SK-N-MC (cell line): ENCODE data around the gene LAPTM5.
A peak's percentile ranks its signal among the peaks of the same experiment; 100 is the strongest.

Experiments
- DNase-seq: peaks from one replicate; pipeline ENCODE4 v3.0.0-alpha.2; 2011; ENCODE audit warnings: low read depth, low spot score
- H3K27ac ChIP-seq: fragments of 200-600 bp; sonication (generic); 2 replicates; pipeline ENCODE4 v1.5.1; 2016; ENCODE audit warnings: mixed run types
- H3K36me3 ChIP-seq: fragments of 200-600 bp; sonication (generic); 2 replicates; pipeline ENCODE4 v1.6.1; 2017; ENCODE audit warnings: antibody characterized with exemption, low read length, mixed read lengths; ENCODE audit not compliant: insufficient read depth
- H3K4me3 ChIP-seq: fragments of 200-600 bp; sonication (generic); 2 replicates; pipeline ENCODE4 v1.5.1; 2016
- H3K9ac ChIP-seq: fragments of 200-600 bp; sonication (generic); 2 replicates; pipeline ENCODE4 v1.8.0; 2017; ENCODE audit warnings: mixed run types, mixed read lengths; ENCODE audit not compliant: insufficient read length
- H3K9me3 ChIP-seq: fragments of 200-600 bp; sonication (generic); 2 replicates; pipeline ENCODE4 v1.6.1; 2017; ENCODE audit warnings: low read depth, mild to moderate bottlenecking, antibody characterized with exemption, low read length, moderate library complexity, mixed read lengths
- EZH2 ChIP-seq: fragments of 200-600 bp; sonication (generic); IDR thresholded peaks from one replicate; pipeline ENCODE4 v1.6.1; 2017; ENCODE audit warnings: antibody characterized with exemption
- FOXP2 ChIP-seq: optimal IDR thresholded peaks from 2 replicates; pipeline ENCODE3; 2011; ENCODE audit warnings: mild to moderate bottlenecking, moderate library complexity; ENCODE audit not compliant: insufficient read depth; ENCODE audit errors: extremely low read length, control extremely low read depth
- POLR2AphosphoS5 ChIP-seq: IDR thresholded peaks from 2 replicates; pipeline ENCODE4 v1.6.1; 2012; ENCODE audit warnings: mild to moderate bottlenecking, low read depth, low read length, borderline replicate concordance

Gene LAPTM5

GRCh38 chr1:30721812-30722537, 35.6 kb downstream of the LAPTM5 start:
- no peak overlapping the region for H3K4me3 ChIP-seq
- TF ChIP-seq POLR2AphosphoS5, result no peak
- no peak for TF ChIP-seq EZH2
- TF ChIP-seq FOXP2, result no peak
- H3K9me3 ChIP-seq, result no peaks in the 10 kb centered on the region
- H3K9ac ChIP-seq, result no peak overlapping the region
- H3K27ac ChIP-seq, result no peak overlapping the region
- no peak for DNase-seq
- no peaks in the 10 kb centered on the region for H3K36me3 ChIP-seq

GRCh38 chr1:30721341-30721793, 36.2 kb downstream of the LAPTM5 start:
- Histone ChIP-seq H3K9me3 (no peaks in the 10 kb centered on the region), H3K9ac (no peak overlapping the region), H3K36me3 (no peaks in the 10 kb centered on the region), H3K4me3 (no peak overlapping the region), H3K27ac (no peak overlapping the region)
- no peak for TF ChIP-seq POLR2AphosphoS5
- TF ChIP-seq FOXP2, result no peak
- no peak for TF ChIP-seq EZH2
- DNase-seq, result no peak

- no peak overlapping the region for H3K27ac ChIP-seq
- no peak for DNase-seq
- H3K4me3 ChIP-seq, result no peak overlapping the region
- H3K9me3 ChIP-seq, result no peaks in the 10 kb centered on the region
- no peak overlapping the region for H3K9ac ChIP-seq
- no peaks in the 10 kb centered on the region for H3K36me3 ChIP-seq
- TF ChIP-seq FOXP2 (no peak), EZH2 (no peak), POLR2AphosphoS5 (no peak)
Observed at GRCh38 chr1:30720271-30721223, 37.0 kb downstream of the LAPTM5 start.

GRCh38 chr1:30719406-30720270, 37.9 kb downstream of the LAPTM5 start:
- no peak for DNase-seq
- H3K36me3 ChIP-seq, result no peaks in the 10 kb centered on the region
- no peaks in the 10 kb centered on the region for H3K9me3 ChIP-seq
- peak overlapping the region; percentile 91 for H3K4me3 ChIP-seq
- TF ChIP-seq EZH2, result no peak
- TF ChIP-seq FOXP2, result no peak
- no peak for TF ChIP-seq POLR2AphosphoS5
- H3K9ac ChIP-seq, result no peak overlapping the region
- no peak overlapping the region for H3K27ac ChIP-seq

GRCh38 chr1:30718636-30719405, 38.8 kb downstream of the LAPTM5 start:
- Histone ChIP-seq H3K4me3 (peak overlapping the region; percentile 91), H3K9ac (peak overlapping the region; percentile 44), H3K36me3 (no peaks in the 10 kb centered on the region), H3K27ac (no peak overlapping the region), H3K9me3 (no peaks in the 10 kb centered on the region)
- no peak for DNase-seq
- TF ChIP-seq EZH2 (no peak), POLR2AphosphoS5 (peak; percentile 33; the same call in 1 of the 2 replicates), FOXP2 (no peak)

- no peak for TF ChIP-seq POLR2AphosphoS5
- no peak for TF ChIP-seq FOXP2
- TF ChIP-seq EZH2, result no peak
- H3K36me3 ChIP-seq, result no peaks in the 10 kb centered on the region
- no peak overlapping the region for H3K27ac ChIP-seq
- peak; percentile 85 for DNase-seq
- H3K4me3 ChIP-seq, result peak overlapping the region; percentile 71
- H3K9me3 ChIP-seq, result no peaks in the 10 kb centered on the region
- H3K9ac ChIP-seq, result no peak overlapping the region
Observed at GRCh38 chr1:30718091-30718635, 39.4 kb downstream of the LAPTM5 start.

- H3K9me3 ChIP-seq, result no peaks in the 10 kb centered on the region
- H3K4me3 ChIP-seq, result no peak overlapping the region
- TF ChIP-seq FOXP2 (no peak), POLR2AphosphoS5 (no peak), EZH2 (no peak)
- H3K9ac ChIP-seq, result no peak overlapping the region
- no peak for DNase-seq
- H3K36me3 ChIP-seq, result no peaks in the 10 kb centered on the region
- no peak overlapping the region for H3K27ac ChIP-seq
Observed at GRCh38 chr1:30716646-30717045, 40.9 kb downstream of the LAPTM5 start.
